Smooth muscle cell (in vitro differentiated cells): Measurements from ENCODE around the gene CMTM7. TPM values are rescaled to one million over a fixed set of nuclear protein-coding genes. Genes with fewer than 3 reads are reported as not detected.

ENCODE experiments used
- DNase-seq: peaks from one replicate; lab custom pipeline; 2025; ENCODE audit not compliant: unreplicated experiment; lab: John Stamatoyannopoulos, UW
- H2AFZ ChIP-seq: fragments of 200-600 bp; sonication (generic); 2 replicates; pipeline ENCODE4 v1.6.0; 2016; ENCODE audit warnings: antibody characterized with exemption, low read depth, mild to moderate bottlenecking
- H3F3A ChIP-seq: fragments of 200-600 bp; sonication (generic); 2 replicates; pipeline ENCODE4 v1.6.0; 2017; ENCODE audit warnings: antibody characterized with exemption, low read depth
- H3K27ac ChIP-seq: fragments of 200-600 bp; sonication (generic); 2 replicates; pipeline ENCODE4 v1.5.1; 2016; ENCODE audit warnings: low read depth, mild to moderate bottlenecking
- H3K27me3 ChIP-seq: fragments of 200-600 bp; sonication (generic); 2 replicates; pipeline ENCODE4 v1.6.1; 2016; ENCODE audit warnings: low read depth, mild to moderate bottlenecking
- H3K36me3 ChIP-seq: fragments of 200-600 bp; sonication (generic); 2 replicates; pipeline ENCODE4 v1.5.1; 2016; ENCODE audit warnings: low read depth
- H3K4me1 ChIP-seq: fragments of 200-600 bp; sonication (generic); 2 replicates; pipeline ENCODE4 v1.5.1; 2016; ENCODE audit warnings: low read depth
- H3K4me2 ChIP-seq: fragments of 200-600 bp; sonication (generic); 2 replicates; pipeline ENCODE4 v1.6.0; 2016; ENCODE audit warnings: mild to moderate bottlenecking
- H3K4me3 ChIP-seq: fragments of 200-600 bp; sonication (generic); 2 replicates; pipeline ENCODE4 v1.5.1; 2016; ENCODE audit warnings: mild to moderate bottlenecking
- H3K79me2 ChIP-seq: fragments of 200-600 bp; sonication (generic); 2 replicates; pipeline ENCODE4 v1.6.0; 2016; ENCODE audit warnings: low read depth, mild to moderate bottlenecking
- H3K9ac ChIP-seq: fragments of 200-600 bp; sonication (generic); 2 replicates; pipeline ENCODE4 v1.6.0; 2016; ENCODE audit warnings: low read depth
- H3K9me3 ChIP-seq: fragments of 200-600 bp; sonication (generic); replicated peaks from 2 replicates; pipeline ENCODE4 v1.5.1; 2016; ENCODE audit warnings: low read depth
- H4K20me1 ChIP-seq: fragments of 200-600 bp; sonication (generic); 2 replicates; pipeline ENCODE4 v1.6.0; 2016; ENCODE audit warnings: low read depth
- CTCF ChIP-seq: fragments of 200-600 bp; sonication (generic); IDR thresholded peaks from 2 replicates; pipeline ENCODE4 v1.5.1; 2017; ENCODE audit warnings: borderline replicate concordance, mild to moderate bottlenecking, antibody characterized with exemption; ENCODE audit not compliant: insufficient read depth, poor library complexity, severe bottlenecking
- WGBS: methylation state at CpG from one replicate; pipeline ENCODE4 v1.1.7; 2016; ENCODE audit warnings: low lambda C conversion rate; 5-methylcytosine and 5-hydroxymethylcytosine counted together
- polyA plus RNA-seq: library from polyadenylated mRNA; unstranded; fragments of >200 nt; fragmentation: Nextera tagmentation; extraction: Ambion mirVana; gene quantifications from 2 replicates; pipeline ENCODE4 v1.2.1, GENCODE V29; 2016
- total RNA-seq: library from RNA; depleted of rRNA; stranded (reverse); fragments of >200 nt; gene quantifications from 2 replicates; pipeline ENCODE4 v1.2.3, GENCODE V29; 2014

CMTM7 gene
- total and polyA plus RNA-seq, 2 experiments from 2014 or later = 23.4 to 43.1 TPM

GRCh38 chr3:32454111-32454510 lies 62.5 kb downstream of the CMTM7 start:
- 92% methylated on average over 6 of the region's 6 CpGs for WGBS
- Histone ChIP-seq H3K27me3 (no peaks in the 10 kb centered on the region), H3K4me1 (peaks cover 3% of the 10 kb centered on the region), H3K9me3 (no peaks in the 10 kb centered on the region), H3F3A (no peaks in the 10 kb centered on the region), H3K4me2 (no peak overlapping the region), H3K27ac (no peak overlapping the region), H2AFZ (no peak overlapping the region), H3K36me3 (no peaks in the 10 kb centered on the region), H3K9ac (no peak overlapping the region), H4K20me1 (no peaks in the 10 kb centered on the region), H3K4me3 (no peak overlapping the region), H3K79me2 (no peaks in the 10 kb centered on the region)
- TF ChIP-seq CTCF = no peak
- no peak for DNase-seq

- Histone ChIP-seq H4K20me1 (no peaks in the 10 kb centered on the region), H2AFZ (no peak overlapping the region), H3K27ac (no peak overlapping the region), H3K27me3 (no peaks in the 10 kb centered on the region), H3F3A (no peaks in the 10 kb centered on the region), H3K9ac (no peak overlapping the region), H3K36me3 (no peaks in the 10 kb centered on the region), H3K4me1 (peaks cover 4% of the 10 kb centered on the region), H3K4me2 (no peak overlapping the region), H3K79me2 (no peaks in the 10 kb centered on the region), H3K9me3 (no peaks in the 10 kb centered on the region), H3K4me3 (no peak overlapping the region)
- WGBS = 89% methylated on average over 15 of the region's 15 CpGs
- TF ChIP-seq CTCF = no peak
- DNase-seq = no peak
These were observed 63.3 kb downstream of the CMTM7 start for GRCh38 chr3:32454731-32455608.

- WGBS = 89% methylated on average over 15 of the region's 15 CpGs
These were observed 64.2 kb downstream of the CMTM7 start for GRCh38 chr3:32455609-32456428.

More at GRCh38 chr3:32455609-32456428, 64.2 kb downstream of the CMTM7 start:
- Histone ChIP-seq H3K27ac (no peak overlapping the region), H3K9ac (no peak overlapping the region), H4K20me1 (no peaks in the 10 kb centered on the region), H3K9me3 (no peaks in the 10 kb centered on the region), H3K4me3 (no peak overlapping the region), H3K4me1 (peaks cover 13% of the 10 kb centered on the region), H3K36me3 (no peaks in the 10 kb centered on the region), H3K27me3 (no peaks in the 10 kb centered on the region), H3F3A (no peaks in the 10 kb centered on the region), H2AFZ (no peak overlapping the region), H3K4me2 (no peak overlapping the region), H3K79me2 (no peaks in the 10 kb centered on the region)
- no peak for DNase-seq
- no peak for TF ChIP-seq CTCF
